ENCODE results near the gene INF2. TPM values are rescaled to one million over a fixed set of nuclear protein-coding genes. Genes with fewer than 3 reads are reported as not detected.

Gene INF2
- total RNA-seq, 1 donor from 2014 or later, result 69.2 TPM

- TF ChIP-seq CTCF (IDR thresholded peaks at IDR 0.05; ENCODE audit: unreplicated experiment), result no peak
- no peak overlapping the region for H3K27ac Mint-ChIP-seq
- H3K4me1 Mint-ChIP-seq (ENCODE audit: low read depth), result peaks cover 3% of the 10 kb centered on the region
- H3K4me3 Mint-ChIP-seq (ENCODE audit: low read depth), result no peak overlapping the region
- H3K27me3 Mint-ChIP-seq, result peaks cover 33% of the 10 kb centered on the region
- H3K36me3 Mint-ChIP-seq (ENCODE audit: insufficient read depth), result peaks cover 4% of the 10 kb centered on the region
- peaks cover 13% of the 10 kb centered on the region for H3K9me3 Mint-ChIP-seq (ENCODE audit: low read depth)
- no peak for DNase-seq (ENCODE audit: low spot score, unreplicated experiment)
Observed at GRCh38 chr14:104643306-104643705, 46.1 kb upstream of the INF2 start.

- Mint-ChIP-seq H3K36me3 (ENCODE audit: insufficient read depth) (peaks cover 4% of the 10 kb centered on the region), H3K4me1 (ENCODE audit: low read depth) (peaks cover 1% of the 10 kb centered on the region), H3K27me3 (peaks cover 29% of the 10 kb centered on the region), H3K4me3 (ENCODE audit: low read depth) (no peak overlapping the region), H3K9me3 (ENCODE audit: low read depth) (peaks cover 10% of the 10 kb centered on the region), H3K27ac (no peak overlapping the region)
- TF ChIP-seq CTCF (IDR thresholded peaks at IDR 0.05; ENCODE audit: unreplicated experiment), result no peak
- DNase-seq (ENCODE audit: low spot score, unreplicated experiment), result no peak
Observed at GRCh38 chr14:104644091-104644635, 45.3 kb upstream of the INF2 start.

GRCh38 chr14:104644656-104645378 lies 44.6 kb upstream of the INF2 start:
- H3K27me3 Mint-ChIP-seq, result peaks cover 33% of the 10 kb centered on the region
- H3K9me3 Mint-ChIP-seq (ENCODE audit: low read depth), result peaks cover 10% of the 10 kb centered on the region
- no peak overlapping the region for H3K4me3 Mint-ChIP-seq (ENCODE audit: low read depth)
- H3K36me3 Mint-ChIP-seq (ENCODE audit: insufficient read depth), result peaks cover 4% of the 10 kb centered on the region
- H3K4me1 Mint-ChIP-seq (ENCODE audit: low read depth), result peaks cover under 1% of the 10 kb centered on the region
- no peak overlapping the region for H3K27ac Mint-ChIP-seq
- no peak for TF ChIP-seq CTCF (IDR thresholded peaks at IDR 0.05; ENCODE audit: unreplicated experiment)
- no peak for DNase-seq (ENCODE audit: low spot score, unreplicated experiment)

- Mint-ChIP-seq H3K4me1 (ENCODE audit: low read depth) (no peaks in the 10 kb centered on the region), H3K9me3 (ENCODE audit: low read depth) (peaks cover 14% of the 10 kb centered on the region), H3K27ac (no peak overlapping the region), H3K27me3 (peaks cover 29% of the 10 kb centered on the region), H3K4me3 (ENCODE audit: low read depth) (no peak overlapping the region), H3K36me3 (ENCODE audit: insufficient read depth) (peaks cover 7% of the 10 kb centered on the region)
- no peak for TF ChIP-seq CTCF (IDR thresholded peaks at IDR 0.05; ENCODE audit: unreplicated experiment)
- DNase-seq (ENCODE audit: low spot score, unreplicated experiment), result no peak
Observed at GRCh38 chr14:104647467-104648043, 41.9 kb upstream of the INF2 start.

GRCh38 chr14:104650057-104650980 lies 39.1 kb upstream of the INF2 start:
- TF ChIP-seq CTCF (IDR thresholded peaks at IDR 0.05; ENCODE audit: unreplicated experiment), result peak; percentile 99
- peak; percentile 82 for DNase-seq (ENCODE audit: low spot score, unreplicated experiment)
- Mint-ChIP-seq H3K4me3 (ENCODE audit: low read depth) (peak overlapping the region; percentile 75), H3K27me3 (peaks cover 9% of the 10 kb centered on the region), H3K36me3 (ENCODE audit: insufficient read depth) (peaks cover 5% of the 10 kb centered on the region), H3K9me3 (ENCODE audit: low read depth) (peaks cover 18% of the 10 kb centered on the region), H3K27ac (peak overlapping the region; percentile 87), H3K4me1 (ENCODE audit: low read depth) (no peaks in the 10 kb centered on the region)
